Measurements from ENCODE around the gene TYW1.
"Not testable (repeated sequence)": the region's sequence is repeated elsewhere in the genome, so short reads cannot be mapped to it uniquely, and the experiment has no call there.

TYW1 gene

DNA sequence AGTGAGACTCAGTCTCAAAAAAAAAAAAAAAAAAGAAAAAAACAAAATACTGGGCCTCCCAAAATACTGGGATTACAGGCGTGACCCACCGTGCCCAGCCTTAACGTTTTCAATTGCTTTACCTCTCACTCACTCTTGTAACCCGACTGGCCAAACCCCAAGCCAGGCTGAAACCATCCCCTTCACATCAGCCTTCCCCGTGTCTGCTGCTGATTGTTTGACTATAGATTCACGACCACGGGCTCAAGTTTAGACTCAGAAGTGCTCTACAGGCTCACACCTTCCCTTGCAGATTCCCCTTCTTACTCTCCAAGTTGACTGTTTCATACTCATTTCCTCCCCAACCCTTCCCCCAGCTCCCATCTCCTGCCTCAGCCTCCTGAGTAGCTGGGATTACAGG lies 22.3 kb downstream of the TYW1 start:
- no peak for DNase-seq (ENCODE audit: insufficient read length, low spot score)
- TF ChIP-seq POLR2A (IDR thresholded peaks at IDR 0.05; ENCODE audit: low read depth, low read length), result no peak
- FAIRE-seq, result no peak

DNA sequence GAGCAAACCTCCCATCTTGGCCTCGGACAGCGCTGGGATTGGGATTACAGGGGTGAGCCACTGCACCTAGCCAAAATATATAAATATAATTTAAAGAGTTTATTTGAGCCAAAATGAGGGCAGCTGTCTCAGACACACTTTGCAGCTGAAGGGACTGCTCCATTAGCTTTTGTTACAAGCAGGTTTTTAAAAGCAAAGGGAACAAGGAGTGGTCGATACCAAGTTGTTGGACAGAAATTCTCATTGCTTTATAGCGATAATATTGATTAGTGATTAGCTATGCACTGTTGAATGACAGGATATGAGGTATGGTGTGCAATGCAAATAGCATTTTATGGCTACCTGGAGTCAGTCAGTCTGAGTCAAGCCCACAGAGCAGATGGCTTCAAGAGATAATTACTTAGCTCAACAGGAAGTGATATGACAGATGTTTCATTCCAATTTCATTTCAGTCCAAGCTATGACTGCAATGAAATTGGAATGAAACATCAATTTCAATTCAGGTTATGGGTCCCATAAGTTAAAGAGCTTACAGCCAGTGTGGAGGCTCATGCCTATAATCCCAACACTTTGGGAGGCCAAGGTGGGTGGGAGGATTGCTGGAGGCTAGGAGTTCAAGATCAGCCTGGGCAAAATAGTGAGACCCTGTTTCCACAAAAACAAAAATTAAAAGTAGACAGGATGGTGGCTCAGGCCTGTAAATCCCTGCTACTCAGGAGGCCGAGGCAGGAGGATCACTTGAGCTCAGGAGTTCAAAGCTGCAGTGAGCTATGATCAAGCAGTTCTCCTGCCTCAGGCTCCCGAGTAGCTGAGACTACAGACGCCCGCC lies 23.1 kb downstream of the TYW1 start:
- DNase-seq (ENCODE audit: insufficient read length, low spot score) (no peak), FAIRE-seq (no peak)

DNA sequence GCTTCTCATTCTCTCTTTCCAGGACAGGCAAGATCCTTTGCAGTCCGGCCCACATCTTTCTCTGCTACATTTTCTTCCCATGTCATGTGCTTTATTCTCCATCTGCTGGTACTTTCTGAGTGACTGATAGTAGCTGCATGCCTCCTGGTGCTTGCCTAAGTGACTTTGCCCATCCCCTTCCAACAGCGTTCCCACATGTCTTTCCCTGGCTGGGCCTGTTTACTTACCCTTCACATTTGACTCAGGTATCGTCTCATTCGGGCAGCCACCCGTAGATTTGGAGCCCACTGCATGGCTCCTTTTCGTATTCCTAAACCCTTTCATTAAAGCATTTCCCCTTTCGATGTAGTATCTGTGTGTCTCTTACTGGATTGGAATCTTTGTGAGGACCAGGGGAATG lies 24.6 kb downstream of the TYW1 start:
- TF ChIP-seq POLR2A (IDR thresholded peaks at IDR 0.05; ENCODE audit: low read depth, low read length), result no peak
- no peak for DNase-seq (ENCODE audit: insufficient read length, low spot score)
- FAIRE-seq, result no peak

More for the DNA sequence above, 23.1 kb downstream of the TYW1 start:
- TF ChIP-seq POLR2A (IDR thresholded peaks at IDR 0.05; ENCODE audit: low read depth, low read length), result no peak

DNA sequence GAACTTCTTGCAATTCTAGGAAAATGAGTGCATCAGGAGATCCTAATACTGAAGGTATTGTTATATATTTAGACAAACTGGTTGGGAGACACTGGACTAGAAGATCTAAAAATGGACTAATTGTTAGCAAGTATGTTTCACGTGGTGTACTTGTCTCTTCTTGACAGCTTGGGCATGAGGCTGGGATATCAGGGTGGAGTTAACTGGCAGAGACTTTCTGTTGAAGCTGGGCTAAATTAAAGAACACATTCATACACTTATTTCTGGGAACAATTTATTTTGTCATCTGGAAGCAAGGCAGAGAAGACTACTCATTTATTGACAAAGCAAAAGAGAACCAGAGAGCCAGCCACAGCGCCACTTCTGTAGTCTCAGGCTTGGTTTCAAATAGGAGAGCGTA lies 25.9 kb downstream of the TYW1 start:
- no peak for DNase-seq (ENCODE audit: insufficient read length, low spot score)
- TF ChIP-seq POLR2A (IDR thresholded peaks at IDR 0.05; ENCODE audit: low read depth, low read length), result no peak
- no peak for FAIRE-seq

DNA sequence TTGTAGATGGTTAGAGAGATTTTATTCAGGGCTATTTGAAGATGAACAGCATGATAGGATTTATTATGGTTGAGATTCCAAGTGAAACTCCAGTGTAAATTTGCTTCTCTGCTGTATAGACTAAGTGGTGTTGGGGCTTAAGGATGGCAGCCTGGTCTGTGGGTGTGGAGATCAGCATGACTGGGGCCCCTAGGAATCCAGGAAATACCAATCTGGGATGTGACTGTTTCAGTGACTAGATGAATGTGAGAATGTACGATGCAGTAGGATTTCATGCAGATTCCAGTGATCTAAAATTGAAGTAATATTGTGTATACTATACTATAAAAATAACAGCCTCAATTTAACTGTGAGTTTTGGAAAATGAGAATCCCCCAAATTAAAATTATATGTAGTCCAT lies 28.8 kb downstream of the TYW1 start:
- FAIRE-seq, result peak; percentile 65
- DNase-seq (ENCODE audit: insufficient read length, low spot score), result not testable (repeated sequence)

DNA sequence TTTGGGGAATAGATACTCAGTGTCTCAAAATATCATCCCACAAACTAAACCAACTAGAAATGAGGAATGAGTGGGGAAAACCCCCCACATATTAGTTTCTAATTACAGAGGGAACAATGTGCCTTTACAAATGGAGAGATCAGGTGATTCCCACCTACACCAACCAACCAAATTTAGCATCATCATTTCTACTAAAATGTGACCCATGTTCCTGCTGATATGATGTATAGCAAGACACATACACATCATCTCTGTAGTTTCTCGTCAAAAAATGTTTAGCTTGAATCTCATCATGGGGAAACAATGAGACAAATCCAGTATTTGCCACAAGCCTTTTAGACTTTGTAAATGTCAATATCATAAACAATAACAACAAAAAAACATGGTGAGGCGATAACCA lies 35.1 kb downstream of the TYW1 start:
- not testable (repeated sequence) for FAIRE-seq; DNase-seq (ENCODE audit: insufficient read length, low spot score)

DNA sequence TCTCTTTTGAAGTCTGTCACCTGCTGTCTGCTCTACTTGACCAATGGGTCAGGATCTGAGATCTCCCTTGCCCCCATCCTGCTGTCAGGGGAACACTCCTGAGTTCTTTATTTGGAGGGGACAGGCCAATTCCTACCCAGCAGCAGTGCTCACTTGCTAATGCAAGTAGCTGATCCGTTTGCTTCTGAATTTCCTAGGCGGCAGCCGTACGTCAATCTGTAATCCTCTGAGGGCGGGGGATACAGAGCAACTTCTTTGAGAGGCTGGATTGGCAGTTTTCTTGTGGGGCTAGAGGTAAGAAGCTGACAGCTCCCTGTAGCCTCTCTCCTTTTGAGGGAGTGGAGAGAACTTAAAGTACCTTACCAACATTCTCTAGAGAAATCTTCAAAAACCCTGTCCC lies 36.6 kb downstream of the TYW1 start:
- TF ChIP-seq POLR2A (IDR thresholded peaks at IDR 0.05; ENCODE audit: low read depth, low read length), result no peak
- FAIRE-seq (no peak), DNase-seq (ENCODE audit: insufficient read length, low spot score) (no peak)

DNA sequence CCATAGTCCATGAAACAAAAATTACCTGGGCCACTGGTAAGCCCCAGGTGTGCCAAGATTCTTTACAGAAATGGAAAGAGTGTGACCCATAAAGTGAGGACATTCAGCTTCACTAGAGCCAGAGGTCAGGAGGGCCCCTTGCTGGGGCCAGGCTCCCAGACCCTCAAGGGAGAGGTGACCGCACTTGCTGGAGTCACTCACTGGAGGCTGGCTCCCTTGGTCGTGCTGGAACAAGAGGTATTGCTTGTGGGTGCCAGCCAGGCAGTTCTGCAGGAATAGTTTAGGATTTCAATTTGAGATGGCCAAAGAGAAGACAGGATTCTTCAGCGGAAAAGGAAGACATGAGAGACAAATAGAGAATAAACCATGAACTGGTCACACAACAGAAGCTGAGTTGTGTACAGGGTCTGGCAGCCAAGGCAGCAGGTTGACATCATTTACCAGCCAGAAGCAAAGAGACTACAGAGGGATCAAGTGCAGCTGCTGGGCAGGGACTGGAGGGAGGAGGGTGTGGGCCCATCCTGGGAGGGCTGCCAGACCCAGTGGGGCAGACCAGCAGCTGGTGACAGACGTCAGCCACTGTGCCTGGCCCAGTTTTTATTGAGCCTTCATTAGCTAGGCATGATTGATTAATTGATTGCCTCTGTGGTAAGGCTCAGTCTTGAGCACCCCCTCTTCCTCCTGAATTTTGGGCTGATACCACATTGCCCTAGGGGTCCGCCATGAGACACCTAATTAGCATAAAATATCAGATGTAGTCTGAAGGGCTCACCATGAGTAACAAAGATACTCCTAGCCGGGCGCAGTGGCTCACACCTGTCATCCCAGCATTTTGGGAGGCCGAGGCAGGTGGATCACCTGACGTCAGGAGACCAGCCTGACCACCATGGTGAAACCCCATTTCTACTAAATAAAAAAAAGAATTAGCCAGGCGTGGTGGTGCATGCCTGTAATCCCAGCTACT lies 40.1 kb downstream of the TYW1 start:
- FAIRE-seq; DNase-seq (ENCODE audit: insufficient read length, low spot score): not testable (repeated sequence)

DNA sequence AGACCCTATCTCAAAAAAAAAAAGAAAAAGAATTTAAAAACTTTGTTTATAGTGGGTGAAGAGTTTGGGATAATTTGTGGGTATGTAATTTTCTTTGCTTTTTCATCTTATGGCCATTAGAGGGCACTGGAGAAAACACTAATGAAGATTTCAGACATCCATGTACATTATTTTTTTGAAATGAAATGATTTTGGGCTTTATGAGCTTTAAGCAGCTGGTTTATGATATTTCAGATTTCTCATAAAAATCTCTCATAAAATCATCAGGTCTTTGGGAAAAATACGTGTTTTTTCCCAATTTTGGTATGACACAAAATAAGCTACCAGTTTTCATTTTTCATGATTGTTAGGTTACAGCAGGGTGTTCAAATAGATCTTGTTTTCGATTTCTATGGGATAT lies 44.2 kb downstream of the TYW1 start:
- not testable (repeated sequence) for DNase-seq (ENCODE audit: insufficient read length, low spot score); FAIRE-seq

DNA sequence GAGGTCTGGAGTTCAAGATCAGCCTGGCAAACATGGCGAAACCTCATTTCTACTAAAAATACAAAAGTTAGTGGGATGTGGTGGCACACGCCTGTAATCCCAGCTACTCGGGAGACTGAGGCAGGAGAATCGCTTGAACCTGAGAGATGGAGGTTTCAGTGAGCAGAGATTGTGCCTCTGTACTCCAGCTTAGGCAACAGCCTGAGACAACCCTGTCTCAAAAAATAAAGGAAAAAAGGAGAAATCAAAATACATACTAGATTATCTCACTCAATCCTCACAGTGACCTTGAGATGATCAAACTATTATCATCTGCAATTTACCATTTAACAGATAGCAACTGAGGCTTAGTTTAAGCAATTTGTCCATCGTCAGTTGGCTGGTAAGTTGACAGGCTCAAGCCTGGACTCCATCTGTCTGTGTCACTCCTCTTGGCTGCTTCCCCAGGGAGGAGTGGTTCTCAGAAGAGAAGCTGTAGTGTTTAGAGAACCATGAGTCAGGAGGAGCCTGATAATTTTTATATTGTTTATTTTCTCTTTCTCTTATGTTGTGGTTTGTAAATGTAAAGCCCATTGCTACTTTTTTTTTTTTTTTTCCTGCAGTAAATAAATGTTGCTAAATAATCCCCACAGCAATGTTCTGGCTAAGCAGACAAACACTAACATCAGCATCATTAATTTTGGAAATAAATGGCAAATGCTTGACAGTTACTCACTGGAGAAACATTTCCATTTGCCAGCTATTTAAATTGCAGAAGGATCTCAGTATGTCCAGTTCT lies 46.3 kb downstream of the TYW1 start:
- DNase-seq (ENCODE audit: insufficient read length, low spot score), result not testable (repeated sequence)
- peak; percentile 79 for FAIRE-seq

DNA sequence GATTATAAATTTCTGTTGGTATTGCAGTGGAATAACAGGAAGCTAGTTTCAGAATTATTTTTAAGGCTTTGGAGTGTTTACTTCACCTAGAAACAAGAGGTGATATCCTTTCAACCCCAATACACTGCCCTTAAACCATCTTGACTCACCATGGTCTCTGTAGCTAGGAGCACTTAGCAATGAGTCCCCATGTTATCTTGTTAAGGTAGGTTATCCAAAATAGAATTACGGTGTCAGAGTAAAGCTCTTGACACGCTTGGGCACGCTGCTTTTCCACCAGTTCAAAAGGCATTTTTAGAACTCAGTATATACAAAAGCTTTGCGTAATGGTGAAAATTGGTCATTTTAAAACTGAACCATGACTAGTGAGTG lies 46.9 kb downstream of the TYW1 start:
- DNase-seq (ENCODE audit: insufficient read length, low spot score); FAIRE-seq: not testable (repeated sequence)

DNA sequence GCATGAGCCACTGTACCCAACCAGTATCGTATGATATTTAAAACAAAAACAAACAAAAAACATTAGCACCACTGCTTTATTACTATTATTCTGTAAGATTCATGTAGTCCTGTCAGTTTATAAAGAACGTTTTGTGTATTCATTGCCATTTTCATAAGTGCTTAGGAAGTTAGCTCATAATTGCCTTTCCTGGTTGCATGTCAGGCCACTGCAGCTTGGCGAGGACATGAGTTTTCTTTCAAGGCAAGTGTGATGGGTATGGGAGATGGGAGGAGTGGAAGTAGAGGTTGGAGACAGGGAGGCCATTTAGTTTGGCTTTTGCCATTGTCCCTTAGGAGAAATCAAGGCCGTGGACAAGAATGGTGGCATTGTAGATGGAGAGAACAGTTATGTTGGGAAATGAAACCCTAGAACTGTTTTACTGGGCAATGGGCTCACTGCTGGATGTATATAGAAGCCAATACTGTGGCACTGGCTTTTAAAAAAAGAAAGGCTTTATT lies 48.9 kb downstream of the TYW1 start:
- TF ChIP-seq POLR2A (IDR thresholded peaks at IDR 0.05; ENCODE audit: low read depth, low read length), result no peak
- FAIRE-seq (no peak), DNase-seq (ENCODE audit: insufficient read length, low spot score) (no peak)

DNA sequence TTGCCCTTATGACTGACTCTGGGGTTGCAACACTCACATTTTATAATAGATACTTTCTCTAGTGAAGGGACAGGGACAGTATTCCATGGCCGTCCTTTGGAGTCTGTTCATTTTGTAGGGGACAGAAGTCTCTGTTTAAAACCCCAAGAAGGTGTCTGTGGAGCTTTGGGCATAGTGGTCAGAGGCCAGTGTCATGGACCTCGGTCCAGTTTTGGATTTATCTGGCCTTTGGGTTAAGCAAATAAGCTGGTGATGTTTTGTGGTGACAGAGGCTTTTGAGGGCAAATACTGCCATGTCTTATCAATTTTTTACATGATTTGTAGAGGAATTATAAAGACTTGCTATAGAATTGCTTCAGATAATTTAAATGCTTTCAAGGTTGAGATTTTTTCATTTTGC lies 50.2 kb downstream of the TYW1 start:
- not testable (repeated sequence) for FAIRE-seq; DNase-seq (ENCODE audit: insufficient read length, low spot score)

DNA sequence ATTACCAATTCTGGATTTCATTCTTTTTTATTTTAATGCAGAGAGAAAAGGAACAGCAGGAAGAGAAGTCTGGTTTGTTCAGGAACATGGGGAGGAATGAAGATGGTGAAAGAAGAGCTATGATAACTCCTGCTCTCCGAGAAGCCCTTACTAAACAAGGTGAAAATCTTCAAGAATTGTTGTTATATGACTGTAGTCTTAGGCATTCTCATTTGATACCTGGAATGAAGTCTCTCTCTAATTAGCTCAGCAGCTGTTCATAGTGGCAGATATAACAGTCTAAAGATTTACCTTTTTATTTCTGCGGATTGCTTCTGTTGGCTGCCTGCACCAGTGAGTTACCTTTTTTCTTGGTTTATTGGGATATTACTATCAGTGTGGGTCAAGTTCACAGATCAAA lies 53.3 kb downstream of the TYW1 start:
- DNase-seq (ENCODE audit: insufficient read length, low spot score); FAIRE-seq: not testable (repeated sequence)

DNA sequence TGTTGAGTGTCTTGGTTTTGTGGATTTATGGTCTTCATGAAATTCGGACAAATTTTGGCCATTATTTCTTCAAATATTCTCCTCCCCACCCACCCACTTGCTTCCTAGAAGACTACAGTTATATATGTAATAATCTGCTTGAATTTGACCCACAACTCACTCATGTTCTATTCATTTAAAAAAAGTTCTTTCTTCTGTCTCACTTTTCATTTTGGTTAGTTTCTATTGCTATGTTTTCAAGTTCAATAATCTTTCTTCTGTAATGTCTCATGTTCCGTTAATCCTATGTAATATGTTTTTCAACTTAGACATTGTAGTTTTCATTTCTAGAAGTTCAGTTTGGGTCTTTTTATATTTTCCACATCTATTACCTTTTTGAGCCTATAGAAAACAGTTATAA lies 55.5 kb downstream of the TYW1 start:
- FAIRE-seq, result peak; percentile 68

More for the DNA sequence above, 55.5 kb downstream of the TYW1 start:
- not testable (repeated sequence) for DNase-seq (ENCODE audit: insufficient read length, low spot score)

All from H54 (cell line).